HG03064 (cell line): ENCODE data around the gene ZBTB20.

Experiments used
- ATAC-seq: cut with Tn5 transposase; IDR thresholded peaks from one replicate; pipeline ENCODE4 v1.9.1; 2021; ENCODE audit warnings: low read depth; ENCODE audit not compliant: unreplicated experiment

Gene ZBTB20

DNA sequence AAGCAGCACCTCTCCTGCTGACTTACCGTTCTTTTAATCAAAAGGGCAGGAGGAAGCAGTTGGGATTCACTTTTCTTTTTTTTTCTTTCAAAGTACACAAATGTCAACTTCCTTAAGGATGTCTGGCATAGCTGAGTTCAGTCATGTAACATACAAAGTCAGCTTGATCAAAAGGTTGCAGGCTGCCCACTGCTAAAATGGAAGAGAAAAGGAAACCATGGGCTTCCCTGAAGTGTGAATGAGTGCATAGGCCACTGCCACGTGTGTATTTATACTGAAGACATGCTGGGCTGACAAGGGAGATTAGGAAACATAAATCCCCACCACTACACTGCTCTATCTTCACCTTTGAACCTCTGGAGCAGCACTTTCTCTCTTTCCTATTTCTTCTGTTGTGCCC, 540.8 kb downstream of the ZBTB20 start:
- no peak for ATAC-seq

GRCh38 chr3:114600571-114600970, 546.5 kb downstream of the ZBTB20 start:
- ATAC-seq = no peak

- no peak for ATAC-seq
These were observed 549.2 kb downstream of the ZBTB20 start for GRCh38 chr3:114597871-114598270.

- ATAC-seq = no peak
These were observed 550.1 kb downstream of the ZBTB20 start for GRCh38 chr3:114597012-114597411.

DNA sequence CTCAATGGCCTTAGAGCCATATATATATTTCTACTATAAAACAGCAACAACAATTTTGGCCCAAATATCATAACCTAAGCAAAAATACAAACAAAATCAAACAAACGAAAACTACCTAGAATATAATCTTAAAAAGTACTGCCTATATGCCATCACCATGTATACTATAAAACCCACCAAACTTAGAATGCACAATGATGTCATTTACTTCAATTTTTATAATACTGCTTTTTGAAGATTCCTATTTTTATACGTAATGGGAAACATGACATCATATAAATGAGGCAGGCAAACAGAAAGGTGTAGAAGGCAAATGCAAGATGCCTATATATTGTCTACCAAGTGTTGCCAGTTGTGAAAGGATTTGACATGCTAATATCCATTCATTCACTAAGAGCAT, 550.9 kb downstream of the ZBTB20 start:
- no peak for ATAC-seq

- ATAC-seq = no peak
These were observed 551.5 kb downstream of the ZBTB20 start for GRCh38 chr3:114595522-114596028.

GRCh38 chr3:114590309-114591047, 556.6 kb downstream of the ZBTB20 start:
- no peak for ATAC-seq

DNA sequence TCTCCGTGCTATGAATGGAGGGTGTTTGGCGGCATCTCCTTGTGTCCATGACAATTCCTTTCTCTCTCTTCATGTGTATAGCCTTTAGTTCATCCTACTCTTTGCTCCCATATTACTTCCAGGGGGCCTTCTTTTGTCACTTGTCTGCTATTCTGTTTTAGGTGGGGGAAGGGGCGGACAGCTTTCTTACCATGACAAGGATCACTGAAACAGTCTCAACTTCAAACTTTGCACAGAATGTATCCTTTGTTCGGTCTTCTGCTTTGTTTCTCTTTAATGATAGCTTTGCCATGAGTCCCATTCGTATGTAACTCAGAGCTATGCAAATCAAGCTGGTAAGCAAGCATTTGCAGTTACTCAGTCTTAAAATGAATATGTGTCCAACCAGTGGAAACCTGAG, 559.1 kb downstream of the ZBTB20 start:
- no peak for ATAC-seq

DNA sequence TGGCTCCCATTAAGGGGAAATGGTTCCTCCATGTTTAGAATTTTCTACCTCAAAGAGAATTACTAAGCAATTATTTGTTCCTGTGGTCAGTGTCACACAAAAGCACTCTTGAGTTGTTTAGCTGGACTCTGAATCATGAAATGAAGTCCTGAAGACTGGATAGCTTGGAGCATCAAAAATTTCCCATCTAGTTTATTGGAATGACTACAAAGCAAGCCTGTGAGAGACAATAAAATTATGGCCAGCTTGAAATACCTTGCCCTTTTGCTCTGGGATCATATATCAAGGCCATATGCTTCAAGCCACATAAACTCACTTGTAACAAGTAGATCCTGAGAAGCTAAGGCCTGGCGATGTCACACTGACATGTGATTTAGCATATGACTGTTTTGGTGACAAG, 561.0 kb downstream of the ZBTB20 start:
- ATAC-seq = no peak

GRCh38 chr3:114585687-114586086, 561.4 kb downstream of the ZBTB20 start:
- no peak for ATAC-seq

DNA sequence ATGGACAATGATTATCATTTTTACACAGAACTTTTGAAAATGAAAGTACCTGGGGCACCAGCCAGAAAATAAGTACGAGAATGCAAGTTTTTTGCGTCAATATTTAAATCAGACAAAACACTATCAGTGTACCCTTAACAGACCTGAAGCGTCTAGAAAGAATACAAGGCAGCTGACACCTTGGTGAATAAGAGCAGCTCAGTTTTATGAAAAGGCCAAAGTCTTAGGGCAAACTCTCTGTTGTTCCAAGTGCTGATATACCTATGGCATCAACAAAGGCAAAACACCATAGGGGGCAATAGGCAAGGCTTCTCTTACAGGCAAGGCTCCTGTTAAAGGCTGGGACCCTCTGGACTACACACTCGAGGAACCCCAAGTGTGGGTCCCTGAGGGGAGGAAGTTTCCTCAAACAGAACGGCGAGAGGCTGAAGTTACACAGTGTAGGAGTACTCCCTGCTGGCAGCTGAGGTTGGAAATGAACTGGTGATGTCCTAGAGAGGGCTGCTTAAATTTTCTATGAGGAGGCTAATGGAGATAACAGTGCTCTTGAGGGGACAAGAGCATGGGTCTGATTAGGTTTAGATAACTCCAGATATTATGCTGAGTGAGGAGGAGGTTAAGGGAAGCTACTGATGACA, 562.2 kb downstream of the ZBTB20 start:
- ATAC-seq = no peak

DNA sequence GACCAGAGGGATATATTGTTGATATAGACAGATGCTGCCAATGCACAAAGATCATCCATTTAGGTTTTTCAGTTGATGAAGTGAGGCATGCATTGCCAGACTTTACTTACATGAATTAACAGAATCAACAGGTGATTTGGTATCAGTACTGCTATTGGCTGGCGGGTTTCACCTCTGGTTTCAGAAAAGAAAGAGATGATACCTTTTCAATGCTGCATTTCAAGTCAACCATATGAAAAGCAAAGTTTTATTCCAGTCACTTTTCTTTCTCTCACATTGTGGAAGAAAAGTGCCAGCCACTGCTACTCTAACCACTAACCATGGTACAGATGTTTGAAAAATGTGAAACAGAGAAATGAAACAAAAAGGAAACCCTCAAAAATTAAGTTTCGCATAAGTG, 564.2 kb downstream of the ZBTB20 start:
- peak; percentile 86 for ATAC-seq

DNA sequence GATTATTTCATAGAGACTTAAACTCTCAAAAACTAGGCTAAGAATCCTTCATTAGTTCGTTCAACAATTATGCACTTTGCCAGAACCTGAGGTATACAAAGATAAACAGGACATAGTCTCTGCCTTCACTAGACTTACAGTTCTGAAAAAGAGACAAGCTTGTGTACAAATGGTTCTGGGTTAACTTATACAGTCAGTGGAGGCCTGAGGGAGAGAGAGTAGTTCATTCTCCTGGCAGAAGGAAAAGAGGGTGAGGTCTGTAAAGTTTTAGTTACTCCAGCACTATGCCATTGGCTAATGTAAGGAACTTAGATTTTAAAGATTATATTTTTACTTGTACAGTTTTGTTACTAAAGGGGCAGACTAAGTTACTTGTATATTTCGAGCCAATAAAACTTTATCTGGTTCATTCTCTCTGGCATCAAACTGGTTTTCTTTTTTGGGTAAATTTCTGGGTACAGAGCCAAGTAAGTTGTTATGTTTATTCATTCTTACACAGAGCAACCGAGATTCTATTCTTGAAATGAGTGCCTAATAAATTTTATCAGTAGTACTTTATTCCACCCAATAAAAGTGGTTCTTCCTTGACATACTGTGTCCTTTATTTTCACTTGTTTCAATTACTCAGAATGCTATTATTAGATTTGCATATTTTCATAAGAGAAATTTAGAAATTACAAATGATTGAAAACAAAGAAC, 574.6 kb downstream of the ZBTB20 start:
- no peak for ATAC-seq

GRCh38 chr3:114571363-114571762, 575.7 kb downstream of the ZBTB20 start:
- no peak for ATAC-seq

- ATAC-seq = no peak
These were observed 577.9 kb downstream of the ZBTB20 start for GRCh38 chr3:114569186-114569585.

DNA sequence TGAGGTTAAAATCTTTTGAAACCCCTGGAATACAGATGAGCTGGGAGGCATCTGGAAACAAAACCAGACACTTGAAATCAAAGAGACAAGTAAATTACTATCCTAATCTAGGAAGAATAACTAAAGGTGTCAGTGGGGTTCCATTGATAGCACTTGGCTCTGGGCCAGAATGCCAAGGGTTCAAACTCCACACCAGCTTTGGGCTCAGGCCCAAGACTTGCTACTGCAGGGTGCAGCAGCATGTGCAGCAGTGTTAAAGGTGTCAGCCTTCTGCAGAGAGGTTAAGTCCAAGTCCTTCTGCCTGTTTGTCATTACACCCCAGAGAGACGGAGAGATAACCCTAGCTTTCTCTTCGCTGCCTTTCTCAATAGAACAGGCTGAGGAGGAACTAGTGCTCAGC, 579.3 kb downstream of the ZBTB20 start:
- ATAC-seq = no peak

DNA sequence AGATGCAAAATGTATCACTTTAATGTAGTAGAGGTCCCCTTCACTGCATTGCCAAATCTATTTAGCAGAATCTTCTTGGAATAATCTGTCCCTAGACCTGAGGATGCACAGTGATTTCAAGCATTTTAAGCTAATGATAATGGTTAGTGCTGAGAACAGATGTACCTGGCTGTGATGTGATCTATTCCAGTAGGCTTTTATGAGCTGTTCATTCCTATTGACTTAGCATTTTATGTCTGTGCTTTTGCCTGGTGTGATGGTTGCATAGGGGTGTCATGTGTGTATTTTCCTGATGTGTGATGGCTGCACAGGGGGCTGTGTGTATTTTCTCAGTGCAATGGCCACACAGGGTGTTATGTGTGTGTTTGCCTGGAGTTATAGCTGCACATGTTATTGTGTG, 580.3 kb downstream of the ZBTB20 start:
- peak; percentile 12 for ATAC-seq

GRCh38 chr3:114566162-114566755, 580.8 kb downstream of the ZBTB20 start:
- ATAC-seq = peak; percentile 91

- no peak for ATAC-seq
These were observed 581.9 kb downstream of the ZBTB20 start for GRCh38 chr3:114565216-114565615.

- no peak for ATAC-seq
These were observed 583.4 kb downstream of the ZBTB20 start for GRCh38 chr3:114563720-114564119.

DNA sequence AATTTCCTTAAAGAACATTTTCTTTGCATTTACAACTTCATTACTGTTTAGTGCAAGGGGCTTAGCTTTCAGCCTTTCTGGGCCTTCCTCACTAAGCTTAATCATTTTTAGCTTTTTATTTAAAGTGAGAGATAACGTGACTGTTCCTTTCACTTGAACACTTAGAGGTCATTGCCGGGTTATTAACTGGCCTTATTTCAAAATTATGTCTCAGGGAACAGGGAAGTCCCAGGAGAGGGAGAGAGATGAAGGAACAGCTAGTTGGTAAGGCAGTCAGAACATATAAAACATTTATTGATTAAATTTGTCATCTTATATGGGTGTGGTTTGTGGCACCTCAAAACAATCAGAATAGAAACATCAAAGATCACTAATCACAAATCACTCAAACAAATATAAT, 584.5 kb downstream of the ZBTB20 start:
- no peak for ATAC-seq
